Suprapubic skin (tissue), 4 donors: ENCODE measurements around the gene SLC47A2.
A peak's percentile ranks its signal among the peaks of the same experiment; 100 is the strongest.

Experiments used
- CTCF ChIP-seq, 2 donors: fragments of 200-600 bp in 1 of 2; fragments of 450-650 bp in 1 of 2; sonication (generic) in 1 of 2; IDR thresholded peaks; one replicate each; pipeline ENCODE4 v1.5.1; 2016 to 2019; ENCODE audit warnings: antibody characterized with exemption in 2 of 2, mild to moderate bottlenecking in 1 of 2, moderate library complexity in 1 of 2
- POLR2A ChIP-seq, 2 donors: fragments of 450-650 bp; IDR thresholded peaks; one replicate each; pipeline ENCODE4 v1.6.1; 2017; ENCODE audit warnings: antibody characterized with exemption in 2 of 2, mild to moderate bottlenecking in 2 of 2, moderate library complexity in 2 of 2
- POLR2AphosphoS5 ChIP-seq, 3 donors: sonication (generic); formaldehyde crosslinking; IDR thresholded peaks; one replicate each; pipeline ENCODE4 v1.6.1; 2017; ENCODE audit warnings: antibody characterized with exemption in 3 of 3

- TF ChIP-seq POLR2AphosphoS5 (IDR thresholded peaks at IDR 0.05) (peak in 1 of 3 donors; percentile 6), CTCF (IDR thresholded peaks at IDR 0.05) (no peak), POLR2A (IDR thresholded peaks at IDR 0.05) (no peak)
Observed at GRCh38 chr17:19647697-19648474, 68.5 kb downstream of the SLC47A2 start.
